Esophagus muscularis mucosa (tissue), 4 donors: ENCODE measurements around the gene EHD1. TPM values are rescaled to one million over a fixed set of nuclear protein-coding genes. Genes with fewer than 3 reads are reported as not detected.

Source experiments
- DNase-seq: peaks from one replicate; pipeline ENCODE4 v3.0.0-alpha.2; 2017; ENCODE audit errors: extremely low spot score
- H3K27ac ChIP-seq, 4 donors: fragments of 200-600 bp; sonication (generic); replicated peaks in 1 of 4; 1 replicate in 3 of 4; 2 replicates in 1 of 4; pipeline ENCODE4 v1.5.1; 2016 to 2019; ENCODE audit warnings: mild to moderate bottlenecking in 1 of 4
- H3K27me3 ChIP-seq, 4 donors: fragments of 200-600 bp; sonication (generic); one replicate each; pipeline versions ENCODE4 v1.5.1 to v1.6.0; 2016 to 2019
- H3K36me3 ChIP-seq, 4 donors: fragments of 200-600 bp; sonication (generic); one replicate each; pipeline ENCODE4 v1.5.1; 2016 to 2019
- H3K4me1 ChIP-seq, 4 donors: fragments of 200-600 bp; sonication (generic); one replicate each; pipeline ENCODE4 v1.5.1; 2016 to 2019
- H3K4me3 ChIP-seq, 4 donors: fragments of 200-600 bp; sonication (generic); 1 replicate in 2 of 4; 2 replicates in 2 of 4; pipeline ENCODE4 v1.5.1; 2016 to 2019; ENCODE audit warnings: mild to moderate bottlenecking in 4 of 4, moderate library complexity in 1 of 4
- H3K9me3 ChIP-seq, 4 donors: fragments of 200-600 bp; sonication (generic); 1 replicate in 3 of 4; 2 replicates in 1 of 4; pipeline ENCODE4 v1.5.1; 2016 to 2019
- CTCF ChIP-seq, 3 experiments: fragments of 200-600 bp in 2 of 3; fragments of 450-650 bp in 1 of 3; sonication (generic) in 2 of 3; IDR thresholded peaks; one replicate each; pipeline ENCODE4 v1.5.1; 2017 to 2019; ENCODE audit warnings: antibody characterized with exemption in 3 of 3, mild to moderate bottlenecking in 2 of 3, moderate library complexity in 1 of 3
- EP300 ChIP-seq: sonication (generic); formaldehyde crosslinking; IDR thresholded peaks from one replicate; pipeline ENCODE4 v1.6.1; 2017; ENCODE audit warnings: antibody characterized with exemption
- POLR2A ChIP-seq: fragments of 450-650 bp; IDR thresholded peaks from one replicate; pipeline ENCODE4 v1.6.1; 2017; ENCODE audit warnings: antibody characterized with exemption, moderate library complexity, mild to moderate bottlenecking, low read depth
- POLR2AphosphoS5 ChIP-seq, 2 donors: sonication (generic); formaldehyde crosslinking; IDR thresholded peaks; one replicate each; pipeline ENCODE4 v1.6.1; 2017; ENCODE audit warnings: antibody characterized with exemption in 2 of 2
- WGBS: methylation state at CpG from one replicate; pipeline ENCODE4 v1.1.5; 2018; 5-methylcytosine and 5-hydroxymethylcytosine counted together
- intact Hi-C: fragments of 100-400 bp; cut with DNase I; formaldehyde crosslinking; loops from one replicate; pipeline ENCODE4 v1.15.1; 2023
- total RNA-seq, 4 donors: library from RNA; depleted of rRNA; stranded (reverse); fragments of >200 nt; gene quantifications; one replicate each; pipeline versions ENCODE4 v1.1.0 to v1.2.1, GENCODE V29; 2016

Gene EHD1
- total RNA-seq, 4 donors from 2014 or later, result 57.0 to 193 (median 104) TPM

GRCh38 chr11:64845129-64845775 is 33.2 kb downstream of the EHD1 start:
- intact Hi-C loops, result loop anchor here (10.0 kb wide), 1 partner anchor 170 kb away; the partner anchor contains the start of gene ARL2
- Histone ChIP-seq H3K9me3 (no peaks in the 10 kb centered on the region), H3K4me3 (peak overlapping the region; percentile 50 to 62 (median 54)), H3K4me1 (peaks cover 35 to 48% (median 39%) of the 10 kb centered on the region in 4 donors), H3K36me3 (no peaks in the 10 kb centered on the region), H3K27me3 (peaks cover 0 to 8% (median 3%) of the 10 kb centered on the region in 4 donors), H3K27ac (peak overlapping the region in 1 of 4 donors; percentile 35)
- TF ChIP-seq EP300 (no peak), POLR2A (no peak)
- no peak for DNase-seq
- WGBS, result 20% methylated on average over 9 of the region's 9 CpGs

- Histone ChIP-seq H3K36me3 (no peaks in the 10 kb centered on the region), H3K27ac (peak within 1 kb of the TSS in 2 of 4 donors; percentile 4 to 35), H3K4me1 (peaks cover 27 to 41% (median 32%) of the 10 kb centered on the region in 4 donors), H3K27me3 (peaks cover 0 to 8% (median 3%) of the 10 kb centered on the region in 4 donors), H3K9me3 (no peaks in the 10 kb centered on the region), H3K4me3 (peak within 1 kb of the TSS; percentile 50 to 62 (median 54))
- intact Hi-C loops, result loop anchor here (10.0 kb wide), 1 partner anchor 170 kb away; the partner anchor contains the start of gene ARL2
- no peak for DNase-seq
- TF ChIP-seq POLR2AphosphoS5 (IDR thresholded peaks at IDR 0.05) (peak in 1 of 2 donors; percentile 13), CTCF (IDR thresholded peaks at IDR 0.05) (peak; percentile 63 to 84 (median 65)), EP300 (no peak)
- WGBS, result 2% methylated on average over 25 of the region's 96 CpGs
These were observed 33.9 kb downstream of the EHD1 start, which contains the start of gene CDC42BPG for GRCh38 chr11:64844330-64845128. CDC42BPG (minus strand) TSS chr11:64844653; CDS start chr11:64844569, 84 bp downstream.

- 61% methylated on average over 27 of the region's 27 CpGs for WGBS
- no peak for TF ChIP-seq POLR2A
- no peak for TF ChIP-seq EP300
- TF ChIP-seq CTCF (IDR thresholded peaks at IDR 0.05), result no peak
- TF ChIP-seq POLR2AphosphoS5 (IDR thresholded peaks at IDR 0.05), result no peak
- Histone ChIP-seq H3K4me3 (peak overlapping the region; percentile 50 to 62 (median 54)), H3K27ac (no peak overlapping the region), H3K36me3 (no peaks in the 10 kb centered on the region), H3K4me1 (peaks cover 20 to 33% (median 25%) of the 10 kb centered on the region in 4 donors), H3K9me3 (no peaks in the 10 kb centered on the region), H3K27me3 (peaks cover 0 to 8% (median 3%) of the 10 kb centered on the region in 4 donors)
- intact Hi-C loops, result loop anchor here (10.0 kb wide), 1 partner anchor 171 kb away; the partner anchor contains the start of gene ARL2
- no peak for DNase-seq
These were observed 34.6 kb downstream of the EHD1 start for GRCh38 chr11:64843686-64844329.

- H3K36me3 ChIP-seq, result no peaks in the 10 kb centered on the region
- H3K27ac ChIP-seq, result peak overlapping the region in 1 of 4 donors; percentile 20
- H3K27me3 ChIP-seq, result peaks cover 0 to 8% (median 3%) of the 10 kb centered on the region in 4 donors
- DNase-seq, result no peak
- H3K9me3 ChIP-seq, result no peaks in the 10 kb centered on the region
- TF ChIP-seq POLR2AphosphoS5 (IDR thresholded peaks at IDR 0.05) (no peak), POLR2A (no peak), EP300 (no peak), CTCF (IDR thresholded peaks at IDR 0.05) (no peak)
- WGBS, result 89% methylated on average over 8 of the region's 19 CpGs
- peaks cover 13 to 26% (median 22%) of the 10 kb centered on the region in 4 donors for H3K4me1 ChIP-seq
- H3K4me3 ChIP-seq, result no peak overlapping the region
- intact Hi-C loops, result loop anchor here (10.0 kb wide), 1 partner anchor 172 kb away; the partner anchor contains the start of gene ARL2
These were observed 35.4 kb downstream of the EHD1 start for GRCh38 chr11:64842851-64843685.
